ENCODE measurements around the gene RUNDC3A. TPM values are rescaled to one million over a fixed set of nuclear protein-coding genes. Genes with fewer than 3 reads are reported as not detected.

Gene RUNDC3A
- total and polyA plus RNA-seq, 2 of the 8 experiments (the other 6 are each of a cell fraction or from before 2014, with no cell fraction given): 6.4 to 13.8 TPM

- TF ChIP-seq JUND (IDR thresholded peaks at IDR 0.05; ENCODE audit: low read length) (0 out of 2 replicates have a peak, but pooled peaks have one; percentile 17), SP2 (IDR thresholded peaks at IDR 0.05; ENCODE audit: low read length) (no peak), CHD2 (IDR thresholded peaks at IDR 0.05; ENCODE audit: low read length) (no peak), CEBPB (IDR thresholded peaks at IDR 0.05; ENCODE audit: low read depth, low read length) (no peak), SIX5 (IDR thresholded peaks at IDR 0.05; ENCODE audit: low read depth, low read length) (no peak), FOSL1 (IDR thresholded peaks at IDR 0.05; ENCODE audit: insufficient read depth, low read depth, low read length) (no peak), KDM4A (IDR thresholded peaks at IDR 0.05; ENCODE audit: low read depth, low read length, severe bottlenecking) (peak; percentile 65), PHF8 (conservative IDR thresholded peaks at IDR 0.05; ENCODE audit: low read depth, low read length) (no peak; the same call in none of the 2 replicates), CHD7 (IDR thresholded peaks at IDR 0.05; ENCODE audit: insufficient replicate concordance, low read length) (no peak)
- TF ChIP-seq, protein P1, sequence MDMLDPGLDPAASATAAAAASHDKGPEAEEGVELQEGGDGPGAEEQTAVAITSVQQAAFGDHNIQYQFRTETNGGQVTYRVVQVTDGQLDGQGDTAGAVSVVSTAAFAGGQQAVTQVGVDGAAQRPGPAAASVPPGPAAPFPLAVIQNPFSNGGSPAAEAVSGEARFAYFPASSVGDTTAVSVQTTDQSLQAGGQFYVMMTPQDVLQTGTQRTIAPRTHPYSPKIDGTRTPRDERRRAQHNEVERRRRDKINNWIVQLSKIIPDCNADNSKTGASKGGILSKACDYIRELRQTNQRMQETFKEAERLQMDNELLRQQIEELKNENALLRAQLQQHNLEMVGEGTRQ (IDR thresholded peaks at IDR 0.05; ENCODE audit: low read length): 0 out of 2 replicates have a peak, but pooled peaks have one; percentile 12
These were observed 16.3 kb downstream of the RUNDC3A start, which contains the start of gene SLC25A39 (continued) for GRCh38 chr17:44324571-44325275.
